NCI-H82 treated with DMSO at 0.1 percent for 48 hours (cell line): ENCODE results near the gene C19orf81.

Experiments used
- DNase-seq: peaks from one replicate; lab custom pipeline; 2025; ENCODE audit not compliant: unreplicated experiment; lab: John Stamatoyannopoulos, UW

C19orf81 gene

DNA sequence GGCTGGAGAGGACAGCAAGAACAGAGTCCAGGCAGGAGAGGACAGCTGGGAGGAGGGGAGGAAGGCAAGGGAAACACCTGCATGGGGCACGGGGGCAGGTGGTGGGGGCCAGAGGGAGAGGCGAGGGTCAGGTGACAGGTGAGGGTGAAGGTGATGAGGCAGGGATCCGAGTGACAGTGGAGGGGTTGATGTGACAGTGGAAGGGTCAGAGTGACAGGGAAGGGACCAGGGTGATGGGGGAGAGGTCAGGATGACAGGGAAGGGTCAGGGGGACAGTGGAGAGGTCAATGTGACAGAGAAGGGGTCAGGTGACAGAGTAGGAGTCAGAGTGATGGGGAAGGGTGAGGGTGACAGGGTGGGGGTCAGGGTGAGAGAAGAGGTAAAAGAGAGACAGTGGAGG is 29.1 kb downstream of the C19orf81 start:
- DNase-seq, result no peak

DNA sequence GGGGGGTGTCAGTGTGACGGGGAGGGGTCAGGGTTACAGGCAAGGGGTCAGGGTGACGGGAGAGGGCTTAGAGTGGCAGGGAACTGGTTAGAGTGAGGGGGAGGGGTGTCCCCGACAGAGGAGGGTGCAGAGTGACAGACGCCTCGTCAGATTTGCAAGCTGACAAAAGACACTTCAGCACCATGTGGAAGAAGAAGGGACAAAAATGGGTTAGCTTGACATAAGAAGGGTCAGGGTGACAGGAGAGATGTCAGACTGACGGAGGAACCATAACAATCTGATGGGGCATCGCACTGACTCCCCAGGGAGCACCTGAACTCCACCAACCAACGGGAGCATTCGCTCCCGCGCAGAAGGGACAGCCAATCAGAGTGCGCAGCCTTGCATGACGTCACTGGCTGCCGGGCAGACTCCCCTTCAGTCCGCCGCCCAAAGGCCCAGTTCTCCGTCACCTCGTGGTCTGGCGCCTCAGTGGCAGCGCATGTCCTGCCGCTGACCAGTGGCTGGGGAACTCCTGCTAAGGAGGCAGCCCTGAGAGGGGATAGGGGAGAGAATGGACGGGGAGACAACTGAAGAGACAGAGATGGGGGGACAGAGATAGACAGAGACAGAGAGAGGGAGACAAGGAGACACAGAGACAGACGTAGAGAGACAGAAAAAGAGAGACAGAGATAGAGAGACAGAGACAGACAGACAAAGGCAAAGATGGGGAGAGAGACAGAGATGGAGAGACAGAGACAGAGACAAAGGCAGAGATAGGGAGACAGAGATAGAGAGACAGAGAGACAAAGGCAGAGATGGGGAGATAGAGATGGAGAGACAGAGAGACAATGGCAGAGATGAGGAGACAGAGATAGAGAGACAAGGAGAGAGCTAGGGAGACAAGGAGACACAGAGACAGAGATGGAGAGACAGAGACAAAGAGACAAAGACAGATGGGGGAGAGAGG is 30.2 kb downstream of the C19orf81 start:
- peak; percentile 30 for DNase-seq

DNA sequence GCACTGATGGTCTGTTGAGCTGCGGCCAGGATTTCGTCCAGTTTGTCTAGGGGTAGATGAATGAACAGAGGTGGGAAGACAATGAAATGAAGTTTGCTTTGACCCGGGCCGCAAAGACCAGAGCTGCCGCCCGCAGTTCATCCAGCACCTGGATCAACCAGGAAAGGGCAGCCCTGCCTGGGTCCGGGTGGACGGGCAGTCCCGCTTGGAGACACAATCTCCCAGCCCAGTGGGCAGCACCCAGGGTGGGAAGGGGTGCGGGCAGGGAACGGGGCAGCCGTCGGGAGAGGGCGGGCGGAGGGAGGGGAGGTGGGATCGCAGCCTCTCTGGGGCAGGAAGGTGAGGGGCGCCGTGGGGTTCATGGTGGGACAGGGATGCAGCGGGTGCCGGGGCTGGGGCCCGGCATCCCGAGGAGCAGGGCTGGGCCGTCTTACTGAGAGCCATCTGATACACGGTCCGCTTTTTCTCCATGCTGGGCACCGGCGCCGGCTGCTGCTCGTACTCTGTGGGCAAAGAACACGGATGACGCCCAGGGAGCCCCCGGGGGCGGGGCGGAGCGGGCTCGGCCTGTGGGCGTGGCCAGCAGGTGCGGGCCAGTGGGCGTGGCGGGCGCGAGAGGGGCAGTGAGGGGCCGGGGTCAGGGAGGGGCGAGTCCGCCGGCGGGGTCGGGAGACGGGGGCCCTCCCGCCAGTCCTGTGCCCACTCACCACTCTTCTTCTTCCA is 37.2 kb downstream of the C19orf81 start:
- DNase-seq, result no peak

- DNase-seq, result no peak
Observed at GRCh38 chr19:50688766-50689165, 39.5 kb downstream of the C19orf81 start.

DNA sequence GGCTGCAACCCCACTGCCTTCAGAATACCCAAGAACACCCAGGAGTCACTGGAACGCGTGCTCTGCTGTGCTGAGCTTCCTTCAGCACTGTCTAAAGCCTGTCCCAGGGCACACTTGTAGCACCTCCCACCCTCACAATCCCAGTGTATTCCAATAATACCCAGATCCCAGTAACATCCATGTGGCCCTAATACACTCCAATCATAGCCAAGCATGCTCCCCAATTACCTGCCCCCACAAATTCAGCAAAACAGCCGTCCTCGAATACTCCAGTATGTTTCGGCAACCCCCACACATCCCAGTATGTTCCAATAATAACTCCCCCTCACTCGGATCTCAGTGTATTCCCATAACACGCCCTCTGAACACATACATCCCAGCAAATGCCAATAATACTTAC is 41.2 kb downstream of the C19orf81 start:
- no peak for DNase-seq

- no peak for DNase-seq
Observed at GRCh38 chr19:50693064-50693975, 44.1 kb downstream of the C19orf81 start.

DNA sequence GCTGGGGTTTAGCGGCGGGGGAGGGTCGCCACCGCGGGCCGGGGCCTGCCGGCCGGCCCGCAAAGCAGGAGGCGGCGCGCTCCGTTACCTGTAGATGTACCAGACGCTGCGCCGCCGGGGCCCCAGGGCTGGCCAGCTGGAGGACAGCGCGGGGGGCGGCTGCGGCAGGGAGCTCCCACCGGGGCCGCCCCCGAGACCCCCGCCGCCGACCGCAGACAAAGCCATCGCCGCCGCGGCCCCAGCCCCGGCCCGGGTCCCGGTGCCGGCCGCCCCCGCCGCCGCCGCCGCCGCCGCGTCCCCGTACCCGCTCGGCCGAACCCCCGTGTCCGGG is 45.5 kb downstream of the C19orf81 start:
- no peak for DNase-seq

- DNase-seq, result no peak
Observed at GRCh38 chr19:50695251-50696093, 46.2 kb downstream of the C19orf81 start.

DNA sequence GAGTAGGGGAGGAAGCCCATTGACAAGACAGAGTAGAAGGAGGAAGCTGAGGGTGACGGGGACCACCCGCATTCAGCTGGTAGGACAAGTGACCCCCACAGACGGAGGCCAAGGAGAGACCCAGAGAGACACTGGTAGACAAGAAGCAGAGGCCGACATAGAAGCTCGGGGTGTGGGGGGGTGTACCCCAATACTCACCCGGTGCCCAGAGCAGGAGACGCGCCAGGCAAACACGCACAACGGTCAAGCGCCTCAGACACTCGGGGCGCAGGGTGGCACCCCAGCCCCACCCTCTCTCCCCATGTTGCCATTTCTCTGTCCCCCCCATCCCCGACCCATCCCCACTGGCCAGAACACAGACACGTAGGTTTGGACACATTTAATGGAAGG is 46.8 kb downstream of the C19orf81 start:
- DNase-seq, result no peak

DNA sequence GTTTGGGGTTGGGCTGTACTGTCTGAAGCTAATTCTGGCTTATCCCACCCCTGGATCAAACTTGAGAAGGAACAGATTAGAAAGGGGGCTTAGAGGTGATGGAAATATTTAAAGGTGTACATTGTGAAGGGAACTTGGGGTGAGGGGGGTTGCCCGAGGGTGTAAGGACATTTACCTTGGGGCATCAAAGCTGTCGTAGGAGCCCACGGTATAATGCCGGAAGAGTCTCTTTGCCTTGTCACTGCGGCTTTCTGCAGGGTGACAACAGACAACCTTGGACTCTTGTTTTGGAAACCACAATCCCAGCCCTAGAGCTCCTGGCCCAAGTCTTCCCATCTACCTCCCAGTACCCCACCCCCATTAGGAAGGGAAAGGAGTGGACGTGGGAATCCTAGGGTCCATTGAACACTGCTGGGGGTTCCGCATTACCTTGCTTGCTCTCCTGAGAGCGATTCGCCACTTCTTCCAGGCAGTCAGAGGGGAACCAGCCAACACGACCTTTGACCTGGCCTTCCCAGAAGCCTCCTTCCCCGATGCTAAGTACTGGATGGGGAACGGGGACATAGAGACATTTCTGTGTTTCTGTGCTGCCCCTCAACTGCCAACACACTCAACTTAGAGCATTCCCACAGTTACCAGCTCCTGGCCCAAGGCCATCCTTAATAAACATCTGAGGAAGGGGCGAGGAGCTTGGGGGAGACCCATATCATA is 48.3 kb downstream of the C19orf81 start:
- DNase-seq, result no peak

DNA sequence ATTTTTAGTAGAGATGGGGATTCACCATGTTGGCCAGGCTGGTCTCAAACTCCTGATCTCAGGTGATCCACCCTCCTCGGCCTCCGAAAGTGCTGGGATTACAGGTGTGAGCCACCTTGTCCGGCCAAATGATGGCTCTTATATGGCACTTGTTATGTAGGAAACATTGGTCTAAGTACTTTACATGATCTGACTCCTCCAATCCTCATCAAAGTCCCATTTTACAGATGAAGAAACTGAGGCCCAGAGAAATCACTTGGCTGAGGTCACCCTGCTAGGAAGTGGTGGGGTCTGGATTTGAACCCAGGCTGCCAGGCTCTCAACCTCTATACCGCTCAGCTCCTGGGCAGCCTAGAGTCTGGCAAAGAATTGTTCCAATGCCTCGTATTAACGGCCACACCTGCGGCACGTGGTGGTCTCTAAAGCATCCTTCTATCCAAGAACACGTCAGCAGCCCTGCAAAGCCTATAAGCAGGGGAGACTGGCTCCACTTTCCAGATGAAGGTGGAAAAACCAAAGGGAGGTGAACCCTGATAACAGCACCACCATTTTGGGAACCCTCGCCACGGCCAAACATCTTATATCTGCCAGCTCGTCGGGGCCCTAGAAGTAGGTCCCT is 52.2 kb downstream of the C19orf81 start:
- no peak for DNase-seq

DNA sequence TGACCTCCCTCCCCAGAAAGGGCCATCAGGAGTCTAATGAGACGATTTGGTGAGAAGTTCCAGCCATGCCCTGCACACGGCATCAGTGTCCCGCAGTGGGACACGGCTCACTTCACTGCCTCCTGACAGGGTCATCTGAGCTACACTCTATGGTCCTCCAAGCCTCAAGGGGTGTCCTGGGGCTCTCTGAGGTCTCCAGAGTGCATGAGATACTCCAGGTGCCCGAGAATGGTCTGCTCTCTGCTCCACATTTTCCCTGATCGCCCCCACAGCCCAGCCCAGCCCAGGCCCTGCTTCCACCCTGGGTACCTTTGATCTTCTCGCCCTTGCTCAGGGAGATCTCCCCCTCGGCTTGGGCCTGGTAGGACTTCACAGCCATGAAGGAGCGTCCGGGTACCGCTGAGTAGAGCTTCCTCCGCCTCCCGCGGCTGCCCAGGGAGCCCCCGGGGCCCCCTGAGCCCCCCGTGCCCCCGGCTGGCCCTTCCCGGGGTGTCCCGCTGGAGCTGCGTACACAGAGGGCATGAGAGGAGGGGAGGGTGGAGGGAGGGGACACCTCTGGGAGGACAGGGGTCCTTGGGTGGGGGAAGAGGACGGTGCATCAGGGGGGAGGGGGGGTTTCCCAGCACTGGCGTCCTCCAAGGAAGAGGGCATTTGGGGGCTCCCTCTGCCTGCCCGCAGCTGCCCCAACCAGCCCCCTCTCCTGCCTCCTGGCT is 53.1 kb downstream of the C19orf81 start:
- DNase-seq, result no peak

DNA sequence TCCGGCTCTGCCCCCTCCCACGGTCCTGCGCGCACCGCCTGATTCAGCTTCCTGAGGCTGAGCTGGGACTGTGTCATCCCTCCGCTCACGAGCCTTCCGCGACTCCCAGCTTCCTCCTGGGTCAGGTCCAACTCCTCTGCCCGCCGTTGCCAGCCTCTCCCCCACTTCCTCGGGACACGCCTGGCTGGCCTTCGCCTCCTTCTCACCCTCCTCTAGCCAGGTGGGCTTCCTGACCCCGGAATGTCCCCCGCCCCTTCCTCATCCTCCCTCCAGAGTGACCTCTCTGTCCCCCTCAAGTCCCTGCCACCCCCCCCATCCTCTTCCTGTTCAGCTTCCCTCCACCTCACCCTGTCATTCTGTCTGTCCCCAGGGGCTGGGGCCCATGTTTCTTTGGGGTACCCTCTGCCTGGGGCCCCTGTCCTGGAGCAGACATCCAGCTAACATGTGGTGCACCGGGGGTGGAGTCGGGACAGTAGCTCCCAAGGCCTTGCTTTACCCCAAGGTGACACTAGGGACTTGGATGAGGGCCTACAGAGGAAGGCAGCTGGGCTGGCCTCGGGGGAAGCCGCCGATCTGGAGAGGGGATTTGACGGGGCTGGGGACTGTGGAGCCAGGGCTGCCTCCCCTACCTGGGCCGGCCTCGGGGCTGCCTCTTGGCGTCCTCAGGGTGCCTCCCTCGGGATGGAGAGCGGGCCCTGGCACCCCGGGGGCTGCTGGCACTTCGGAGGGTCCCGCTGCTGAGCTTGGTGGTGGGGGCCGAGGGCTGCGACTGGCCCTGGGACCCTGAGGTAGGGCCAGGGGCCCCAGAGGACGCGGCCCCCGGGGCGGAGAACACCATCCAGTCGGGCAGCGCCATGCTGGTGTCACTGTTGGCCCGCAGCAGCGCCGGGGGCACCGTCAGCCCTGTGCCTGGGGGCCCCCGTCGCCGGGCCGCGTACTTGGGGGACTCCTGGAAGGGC is 53.9 kb downstream of the C19orf81 start:
- DNase-seq, result no peak

DNA sequence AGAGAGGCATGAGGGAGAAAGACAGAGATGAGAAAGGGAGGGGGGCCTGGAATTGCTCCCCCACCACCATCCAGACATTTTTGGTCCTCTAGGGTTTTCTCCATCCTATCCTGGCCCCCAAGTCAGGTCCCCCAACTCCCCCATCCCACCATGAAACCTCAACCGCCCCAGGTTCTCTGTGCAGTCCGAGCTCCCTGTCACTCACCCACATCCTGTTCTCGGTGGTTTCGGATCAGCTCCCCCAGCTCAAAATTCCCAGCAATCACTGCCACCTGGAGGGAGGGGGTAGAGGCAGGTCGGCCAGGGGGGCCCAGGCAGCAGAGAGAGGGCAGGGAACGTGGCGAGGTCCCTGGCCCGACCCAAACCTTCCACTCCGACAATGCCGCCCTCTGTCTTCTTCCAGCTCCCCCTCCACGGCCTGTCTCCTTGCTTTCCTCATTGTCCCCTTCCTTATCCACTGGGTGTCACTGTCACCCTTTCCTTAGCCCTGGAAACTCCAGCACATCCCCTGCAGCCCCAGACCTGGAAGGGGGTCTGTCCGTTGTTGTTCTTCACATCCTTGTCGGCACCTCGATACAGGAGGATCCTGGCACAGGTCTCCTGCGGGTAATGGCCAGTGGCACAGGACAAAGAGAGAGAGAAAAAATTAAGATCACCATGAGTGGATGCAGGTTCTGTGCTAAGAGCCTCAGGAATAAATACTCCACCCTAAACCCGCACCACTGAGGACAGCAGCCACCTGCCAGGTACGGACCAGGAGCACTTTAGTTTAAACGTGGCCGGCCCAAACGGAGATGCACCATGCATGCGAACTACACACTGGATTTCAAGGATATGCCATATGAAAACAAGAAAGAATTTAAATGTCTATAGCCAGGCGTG is 54.9 kb downstream of the C19orf81 start:
- no peak for DNase-seq

GRCh38 chr19:50705422-50706019 is 56.3 kb downstream of the C19orf81 start:
- peak; percentile 34 for DNase-seq

DNA sequence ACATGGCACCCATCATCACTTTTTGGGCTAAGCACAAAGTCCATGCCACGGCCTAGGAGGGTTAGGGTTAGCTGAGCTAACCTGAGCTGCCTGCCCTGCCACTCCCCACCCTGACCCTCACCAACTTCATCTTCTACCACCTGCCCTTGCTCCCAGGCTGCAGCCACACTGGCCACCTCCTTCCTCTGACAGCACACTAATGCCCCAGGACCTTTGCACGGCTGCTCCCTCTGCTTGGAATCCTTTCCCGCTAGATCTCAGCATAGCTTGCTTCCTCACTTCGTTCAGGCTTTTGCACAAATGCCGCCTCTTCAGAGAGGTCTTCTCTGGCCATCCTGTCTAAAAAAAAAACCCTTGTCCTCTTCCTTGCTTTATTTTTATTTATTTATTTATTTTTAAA is 57.1 kb downstream of the C19orf81 start:
- DNase-seq, result no peak
